A673 (cell line): Measurements from ENCODE around the gene LRCH2.

ENCODE experiments used
- EZH2 ChIP-seq: fragments of 200-600 bp; sonication (generic); IDR thresholded peaks from 2 replicates; pipeline ENCODE4 v1.6.1; 2017; ENCODE audit warnings: borderline replicate concordance, low read depth, mild to moderate bottlenecking, mixed read lengths, antibody characterized with exemption, low read length; ENCODE audit not compliant: poor library complexity, severe bottlenecking
- TF ChIP-seq, protein P1 (sequence below): fragments of 300-800, 200-600 bp; sonication (generic); conservative IDR thresholded peaks from 2 replicates; pipeline ENCODE4 v1.5.1; 2017; ENCODE audit warnings: low read depth, mild to moderate bottlenecking, antibody characterized with exemption, low read length, moderate library complexity, mixed read lengths

DNA sequence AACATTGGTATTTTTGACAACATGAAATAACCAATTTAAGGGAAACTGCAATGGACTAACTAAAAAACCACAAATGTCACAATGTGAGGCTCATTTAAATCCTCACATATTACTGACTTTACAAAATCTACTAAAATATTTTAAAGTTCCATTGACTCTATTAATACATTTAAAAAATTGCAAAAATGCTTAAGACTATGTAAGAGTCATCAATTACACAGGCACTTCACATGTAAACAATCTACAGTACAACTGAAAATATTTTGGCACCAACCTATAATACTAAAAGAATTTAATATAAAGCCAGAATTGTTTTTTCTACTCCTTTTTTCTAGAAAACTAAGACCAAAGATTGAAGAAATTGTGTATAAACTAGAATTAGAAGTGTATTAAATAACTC, 121.5 kb downstream of the LRCH2 start:
- TF ChIP-seq, protein P1, sequence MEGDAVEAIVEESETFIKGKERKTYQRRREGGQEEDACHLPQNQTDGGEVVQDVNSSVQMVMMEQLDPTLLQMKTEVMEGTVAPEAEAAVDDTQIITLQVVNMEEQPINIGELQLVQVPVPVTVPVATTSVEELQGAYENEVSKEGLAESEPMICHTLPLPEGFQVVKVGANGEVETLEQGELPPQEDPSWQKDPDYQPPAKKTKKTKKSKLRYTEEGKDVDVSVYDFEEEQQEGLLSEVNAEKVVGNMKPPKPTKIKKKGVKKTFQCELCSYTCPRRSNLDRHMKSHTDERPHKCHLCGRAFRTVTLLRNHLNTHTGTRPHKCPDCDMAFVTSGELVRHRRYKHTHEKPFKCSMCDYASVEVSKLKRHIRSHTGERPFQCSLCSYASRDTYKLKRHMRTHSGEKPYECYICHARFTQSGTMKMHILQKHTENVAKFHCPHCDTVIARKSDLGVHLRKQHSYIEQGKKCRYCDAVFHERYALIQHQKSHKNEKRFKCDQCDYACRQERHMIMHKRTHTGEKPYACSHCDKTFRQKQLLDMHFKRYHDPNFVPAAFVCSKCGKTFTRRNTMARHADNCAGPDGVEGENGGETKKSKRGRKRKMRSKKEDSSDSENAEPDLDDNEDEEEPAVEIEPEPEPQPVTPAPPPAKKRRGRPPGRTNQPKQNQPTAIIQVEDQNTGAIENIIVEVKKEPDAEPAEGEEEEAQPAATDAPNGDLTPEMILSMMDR: no peak
- TF ChIP-seq EZH2: no peak
